ENCODE measurements around the gene PNMA8A. TPM values are rescaled to one million over a fixed set of nuclear protein-coding genes. Genes with fewer than 3 reads are reported as not detected.
A peak's percentile ranks its signal among the peaks of the same experiment; 100 is the strongest.

The PNMA8A gene
- total RNA-seq, 6 experiments from 2014 or later, result 8.6 to 13.1 (median 9.2) TPM

- Mint-ChIP-seq H3K4me3 (no peak overlapping the region), H3K27ac (no peak overlapping the region), H3K36me3 (ENCODE audit: low read depth) (peaks cover 8% of the 10 kb centered on the region), H3K4me1 (ENCODE audit: low read depth) (no peaks in the 10 kb centered on the region), H3K9me3 (peaks cover 7% of the 10 kb centered on the region), H3K27me3 (ENCODE audit: insufficient read depth) (peaks cover 16% of the 10 kb centered on the region)
- no peak for TF ChIP-seq CTCF (IDR thresholded peaks at IDR 0.05)
- DNase-seq, result no peak
These were observed 22.8 kb downstream of the PNMA8A start for GRCh38 chr19:46448601-46449000.

- H3K9me3 Mint-ChIP-seq, result peaks cover 7% of the 10 kb centered on the region
- peaks cover 13% of the 10 kb centered on the region for H3K27me3 Mint-ChIP-seq (ENCODE audit: insufficient read depth)
- DNase-seq, result no peak
- H3K4me1 Mint-ChIP-seq (ENCODE audit: low read depth), result peaks cover 6% of the 10 kb centered on the region
- H3K27ac Mint-ChIP-seq, result no peak overlapping the region
- peaks cover 8% of the 10 kb centered on the region for H3K36me3 Mint-ChIP-seq (ENCODE audit: low read depth)
- TF ChIP-seq CTCF (IDR thresholded peaks at IDR 0.05), result no peak
- no peak overlapping the region for H3K4me3 Mint-ChIP-seq
These were observed 23.5 kb downstream of the PNMA8A start for GRCh38 chr19:46447824-46448223.

GRCh38 chr19:46447006-46447405, 24.4 kb downstream of the PNMA8A start:
- TF ChIP-seq CTCF (IDR thresholded peaks at IDR 0.05), result no peak
- no peak overlapping the region for H3K4me3 Mint-ChIP-seq
- peaks cover 11% of the 10 kb centered on the region for H3K27me3 Mint-ChIP-seq (ENCODE audit: insufficient read depth)
- DNase-seq, result no peak
- no peak overlapping the region for H3K27ac Mint-ChIP-seq
- H3K36me3 Mint-ChIP-seq (ENCODE audit: low read depth), result peaks cover 8% of the 10 kb centered on the region
- peaks cover 12% of the 10 kb centered on the region for H3K4me1 Mint-ChIP-seq (ENCODE audit: low read depth)
- H3K9me3 Mint-ChIP-seq, result peaks cover 7% of the 10 kb centered on the region

- no peak overlapping the region for H3K27ac Mint-ChIP-seq
- H3K27me3 Mint-ChIP-seq (ENCODE audit: insufficient read depth), result peaks cover 9% of the 10 kb centered on the region
- no peak overlapping the region for H3K4me3 Mint-ChIP-seq
- H3K9me3 Mint-ChIP-seq, result peaks cover 7% of the 10 kb centered on the region
- TF ChIP-seq CTCF (IDR thresholded peaks at IDR 0.05), result no peak
- peaks cover 8% of the 10 kb centered on the region for H3K36me3 Mint-ChIP-seq (ENCODE audit: low read depth)
- DNase-seq, result no peak
- peaks cover 13% of the 10 kb centered on the region for H3K4me1 Mint-ChIP-seq (ENCODE audit: low read depth)
These were observed 25.3 kb downstream of the PNMA8A start for GRCh38 chr19:46446021-46446420.

GRCh38 chr19:46442808-46443450, 28.4 kb downstream of the PNMA8A start:
- Mint-ChIP-seq H3K36me3 (ENCODE audit: low read depth) (no peaks in the 10 kb centered on the region), H3K4me3 (peak overlapping the region; percentile 12), H3K27ac (peak overlapping the region; percentile 47), H3K4me1 (ENCODE audit: low read depth) (peaks cover 13% of the 10 kb centered on the region), H3K9me3 (no peaks in the 10 kb centered on the region), H3K27me3 (ENCODE audit: insufficient read depth) (peaks cover 5% of the 10 kb centered on the region; the same call in 1 of the 2 replicates)
- TF ChIP-seq CTCF (IDR thresholded peaks at IDR 0.05), result no peak
- DNase-seq, result peak; percentile 48
